ENCODE results near the gene SLC9A4.
"Not testable (repeated sequence)": the region's sequence is repeated elsewhere in the genome, so short reads cannot be mapped to it uniquely, and the experiment has no call there.

Gene SLC9A4

DNA sequence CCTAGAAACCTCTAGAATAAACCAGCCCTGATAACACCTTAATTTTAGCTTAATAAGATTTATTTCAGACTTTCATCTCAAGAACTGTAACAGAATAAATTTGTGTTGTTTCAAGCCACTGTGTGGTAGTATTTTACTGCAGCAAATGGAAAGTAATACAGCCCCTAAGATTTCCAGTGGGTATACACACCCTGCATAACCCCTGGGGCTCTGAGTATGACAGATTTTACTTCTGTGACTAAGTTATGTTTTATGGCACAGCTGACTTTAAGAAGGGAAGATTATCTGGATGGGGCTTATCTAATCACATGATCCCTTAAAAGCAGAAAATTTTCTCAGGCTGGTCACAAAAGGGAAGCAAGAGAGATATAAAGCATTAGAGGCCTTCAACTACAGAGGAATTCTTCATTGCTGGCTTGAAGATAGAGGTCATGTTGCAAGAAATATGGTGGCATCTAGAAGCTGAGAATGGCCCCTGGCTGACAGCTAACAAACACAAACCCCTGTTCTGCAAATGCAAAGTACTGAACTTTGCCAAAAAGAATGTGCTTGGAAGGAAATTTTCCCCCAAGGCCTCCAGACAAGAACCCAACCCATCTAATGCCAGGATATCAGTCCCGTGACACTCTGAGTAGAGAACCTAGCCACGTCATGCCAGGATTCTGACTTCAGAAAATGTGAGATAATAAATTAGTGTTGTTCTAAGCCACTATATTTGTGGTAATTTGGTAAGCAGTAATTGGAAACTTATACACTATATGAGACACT lies 78.5 kb downstream of the SLC9A4 start:
- no peak for DNase-seq

DNA sequence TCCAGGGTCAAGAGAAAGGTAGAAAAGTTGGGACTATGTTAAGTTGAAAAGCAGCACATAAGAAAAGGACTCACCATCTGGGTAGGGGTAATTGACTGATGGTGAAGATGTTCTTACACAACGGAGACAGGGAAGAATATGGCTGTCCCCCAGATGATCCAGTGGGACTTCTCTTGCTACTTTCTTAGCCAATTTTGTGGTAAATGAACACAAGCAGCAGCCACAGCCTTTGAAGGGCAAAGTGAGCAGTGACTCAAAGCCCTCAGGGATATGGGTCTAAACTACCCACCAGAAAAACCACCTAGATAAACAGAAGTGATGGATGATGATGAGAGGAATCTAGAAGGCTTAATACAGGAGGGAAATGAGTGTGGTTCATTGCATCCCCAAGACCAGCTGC lies 80.6 kb downstream of the SLC9A4 start:
- DNase-seq, result no peak

DNA sequence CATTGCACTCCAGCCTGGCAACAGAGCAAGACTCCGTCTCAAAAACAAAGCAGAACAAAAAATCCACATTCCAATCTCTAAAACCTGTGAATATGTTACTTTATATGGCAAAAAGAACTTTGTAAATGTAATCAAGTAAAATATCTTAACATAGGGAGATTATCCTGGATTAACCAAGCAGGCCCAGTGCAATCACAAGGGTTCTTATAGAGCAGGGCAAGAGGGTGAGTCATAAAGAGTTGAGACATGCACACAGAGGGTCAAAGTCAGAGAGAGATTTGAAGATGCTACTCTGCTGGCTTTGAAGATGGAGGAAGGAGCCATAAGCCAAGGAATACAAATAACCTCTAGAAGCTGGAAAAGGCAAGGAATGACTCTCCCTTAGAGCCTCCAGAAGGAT lies 85.4 kb downstream of the SLC9A4 start:
- DNase-seq, result no peak

DNA sequence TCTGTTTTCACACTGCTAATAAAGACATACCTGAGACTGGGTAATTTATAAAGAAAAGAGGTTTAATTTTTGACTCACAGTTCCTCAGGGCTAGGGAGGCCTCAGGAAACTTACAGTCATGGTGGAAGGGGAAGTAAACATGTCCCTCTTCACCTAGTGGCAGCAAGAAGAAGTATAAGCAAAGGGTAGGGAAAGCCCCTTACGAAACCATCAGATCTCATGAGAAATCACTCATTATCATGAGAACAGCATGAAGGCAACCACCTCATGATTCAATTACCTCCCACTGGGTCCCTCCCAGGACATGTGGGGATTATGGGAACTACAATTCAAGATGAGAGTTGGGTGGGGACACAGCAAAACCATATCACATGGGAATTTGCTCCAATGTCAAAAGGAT lies 89.5 kb downstream of the SLC9A4 start:
- not testable (repeated sequence) for DNase-seq

DNA sequence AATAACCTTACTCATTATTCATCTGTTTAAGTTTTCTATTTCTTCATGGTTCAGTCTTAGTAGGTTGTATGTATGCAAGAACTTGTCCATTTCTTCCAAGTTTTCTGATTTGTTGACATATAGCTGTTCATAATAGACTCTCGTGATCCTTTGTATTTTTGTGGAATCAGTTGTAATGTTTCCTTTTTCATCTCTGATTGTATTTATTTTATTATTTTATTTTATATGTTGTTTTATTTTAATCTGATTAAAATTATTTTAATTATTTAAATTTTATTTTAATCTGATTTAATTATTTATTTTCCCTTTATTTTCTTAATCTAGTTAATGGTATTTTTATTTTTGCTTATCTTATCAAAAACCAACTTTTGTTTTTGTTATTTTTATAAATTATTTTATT lies 102.9 kb downstream of the SLC9A4 start:
- DNase-seq, result no peak

DNA sequence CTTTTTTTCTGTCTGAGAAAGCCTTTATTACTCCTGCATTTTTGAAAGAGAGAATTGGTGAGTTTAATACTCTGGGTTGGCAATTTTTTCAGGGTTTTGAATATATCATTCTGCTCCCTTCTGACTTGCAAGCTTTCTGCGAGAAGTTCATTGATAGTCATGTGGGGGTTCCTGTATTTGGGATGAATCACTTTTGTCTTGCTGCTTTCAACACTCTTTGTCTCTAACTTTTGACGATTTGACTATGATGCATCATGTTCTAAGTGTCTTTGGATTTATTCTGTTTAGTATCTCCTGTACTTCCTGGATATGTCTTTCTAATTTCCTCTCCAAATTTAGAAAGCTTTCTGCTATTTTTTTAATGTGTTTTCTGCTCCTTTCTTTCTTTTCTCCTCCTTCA lies 105.3 kb downstream of the SLC9A4 start:
- DNase-seq, result no peak

DNA sequence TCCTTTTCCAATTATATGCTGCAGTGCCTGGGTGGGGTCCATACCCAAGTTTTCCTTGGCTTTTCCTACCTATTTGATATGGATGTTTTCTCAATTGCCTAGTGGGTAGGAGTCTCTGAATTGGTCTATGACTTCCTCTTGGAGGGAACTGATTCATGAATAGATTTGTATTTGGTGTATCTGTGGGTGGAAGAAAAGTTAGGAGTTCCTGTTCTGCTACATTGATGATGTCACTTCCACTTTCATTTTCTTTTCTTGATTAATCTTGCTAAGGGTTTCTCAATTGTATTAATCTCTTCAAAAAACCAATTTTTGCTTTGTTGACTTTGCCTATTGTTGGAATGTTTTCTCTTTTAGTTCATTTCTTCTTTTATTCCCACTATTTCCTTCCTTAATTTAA lies 108.9 kb downstream of the SLC9A4 start:
- no peak for DNase-seq

DNA sequence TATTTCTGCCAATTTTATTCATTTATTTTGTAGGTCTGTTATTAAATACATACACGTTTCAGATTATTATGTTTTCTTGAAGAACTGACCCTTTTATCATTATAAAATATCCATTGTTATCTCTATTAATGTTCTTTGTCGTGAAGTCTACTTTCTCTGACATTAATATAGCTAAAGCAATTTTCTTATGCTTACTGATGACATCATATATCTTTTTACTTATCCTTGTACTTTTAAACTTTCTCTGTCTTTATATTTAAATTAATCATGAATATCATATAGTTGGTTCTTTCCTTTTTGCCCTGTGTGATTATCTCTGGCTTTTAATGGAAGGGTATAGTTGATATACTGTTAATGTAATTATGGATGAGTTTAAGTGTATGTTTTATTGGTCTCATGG lies 109.8 kb downstream of the SLC9A4 start:
- no peak for DNase-seq
